Stimulated activated CD4-positive, alpha-beta T cell treated with anti-CD3 and anti-CD28 coated beads, Interleukin-1b, Interleukin-23, amount 100 ng/mL, for 48 hours (primary cell): ENCODE measurements around the gene VPS4B.
"Not testable (repeated sequence)": the region's sequence is repeated elsewhere in the genome, so short reads cannot be mapped to it uniquely, and the experiment has no call there.

Experiments
- DNase-seq: peaks from one replicate; pipeline ENCODE4 v3.0.0-alpha.2; 2020

Gene VPS4B

GRCh38 chr18:63422087-63422863 is at the start of gene VPS4B:
TSS of gene VPS4B (minus strand) at chr18:63422476. CDS start at chr18:63422259, 217 bp downstream.
- DNase-seq, result peak; percentile 100

GRCh38 chr18:63470751-63471150 is 48.5 kb upstream of the VPS4B start:
- no peak for DNase-seq

- DNase-seq, result no peak
Observed at GRCh38 chr18:63468575-63468974, 46.3 kb upstream of the VPS4B start.

GRCh38 chr18:63467699-63468098 is 45.4 kb upstream of the VPS4B start:
- DNase-seq, result no peak

GRCh38 chr18:63465059-63465458 is 42.8 kb upstream of the VPS4B start:
- DNase-seq, result peak; percentile 10

- DNase-seq, result no peak
Observed at GRCh38 chr18:63464434-63464833, 42.2 kb upstream of the VPS4B start.

- no peak for DNase-seq
Observed at GRCh38 chr18:63460414-63460813, 38.1 kb upstream of the VPS4B start.

- no peak for DNase-seq
Observed at GRCh38 chr18:63457977-63458376, 35.7 kb upstream of the VPS4B start.

- DNase-seq, result no peak
Observed at GRCh38 chr18:63454497-63454896, 32.2 kb upstream of the VPS4B start.

- not testable (repeated sequence) for DNase-seq
Observed at GRCh38 chr18:63452751-63453150, 30.5 kb upstream of the VPS4B start.

- no peak for DNase-seq
Observed at GRCh38 chr18:63451799-63452660, 29.8 kb upstream of the VPS4B start.

GRCh38 chr18:63449426-63449825 is 27.1 kb upstream of the VPS4B start:
- no peak for DNase-seq

GRCh38 chr18:63447066-63447465 is 24.8 kb upstream of the VPS4B start:
- DNase-seq, result no peak

- no peak for DNase-seq
Observed at GRCh38 chr18:63446266-63446665, 24.0 kb upstream of the VPS4B start.

- no peak for DNase-seq
Observed at GRCh38 chr18:63445037-63445436, 22.8 kb upstream of the VPS4B start.

GRCh38 chr18:63444580-63444979 is 22.3 kb upstream of the VPS4B start:
- no peak for DNase-seq

- DNase-seq, result no peak
Observed at GRCh38 chr18:63443829-63444228, 21.6 kb upstream of the VPS4B start.

GRCh38 chr18:63440881-63441280 is 18.6 kb upstream of the VPS4B start:
- no peak for DNase-seq

GRCh38 chr18:63440219-63440618 is 17.9 kb upstream of the VPS4B start:
- no peak for DNase-seq

GRCh38 chr18:63439334-63439733 is 17.1 kb upstream of the VPS4B start:
- peak; percentile 28 for DNase-seq

- no peak for DNase-seq
Observed at GRCh38 chr18:63438181-63438580, 15.9 kb upstream of the VPS4B start.

- DNase-seq, result no peak
Observed at GRCh38 chr18:63433334-63433866, 11.1 kb upstream of the VPS4B start.

GRCh38 chr18:63431180-63431579 is 8.9 kb upstream of the VPS4B start:
- DNase-seq, result no peak

GRCh38 chr18:63430526-63430925 is 8.2 kb upstream of the VPS4B start:
- DNase-seq, result no peak
